ENCODE measurements around the gene PRR19.

PRR19 gene

GRCh38 chr19:42285988-42286348 lies 16.0 kb upstream of the PRR19 start:
- TF ChIP-seq CTCF (conservative IDR thresholded peaks at IDR 0.05), result no peak
- TF ChIP-seq ZFX (IDR thresholded peaks at IDR 0.05), result no peak
- no peak overlapping the region; the same call in 1 of the 2 replicates for H3K27ac ChIP-seq

GRCh38 chr19:42286349-42287016 lies 15.4 kb upstream of the PRR19 start:
- TF ChIP-seq CTCF (conservative IDR thresholded peaks at IDR 0.05) (no peak), ZFX (IDR thresholded peaks at IDR 0.05) (no peak)
- H3K27ac ChIP-seq, result no peak overlapping the region; the same call in 1 of the 2 replicates

GRCh38 chr19:42287017-42287826 lies 14.7 kb upstream of the PRR19 start:
- no peak for TF ChIP-seq CTCF (conservative IDR thresholded peaks at IDR 0.05)
- no peak for TF ChIP-seq ZFX (IDR thresholded peaks at IDR 0.05)
- no peak overlapping the region for H3K27ac ChIP-seq

- TF ChIP-seq ZFX (IDR thresholded peaks at IDR 0.05), result no peak
- TF ChIP-seq CTCF (conservative IDR thresholded peaks at IDR 0.05), result no peak
- H3K27ac ChIP-seq, result no peak overlapping the region
Observed at GRCh38 chr19:42287827-42288107, 14.2 kb upstream of the PRR19 start.

- H3K27ac ChIP-seq, result no peak overlapping the region
- no peak for TF ChIP-seq ZFX (IDR thresholded peaks at IDR 0.05)
Observed at GRCh38 chr19:42288387-42288786, 13.5 kb upstream of the PRR19 start.

- H3K27ac ChIP-seq, result no peak overlapping the region
- TF ChIP-seq CTCF (conservative IDR thresholded peaks at IDR 0.05) (no peak), ZFX (IDR thresholded peaks at IDR 0.05) (no peak)
Observed at GRCh38 chr19:42288881-42289555, 12.9 kb upstream of the PRR19 start.

- no peak overlapping the region for H3K27ac ChIP-seq
- TF ChIP-seq ZFX (IDR thresholded peaks at IDR 0.05) (no peak), CTCF (conservative IDR thresholded peaks at IDR 0.05) (no peak)
Observed at GRCh38 chr19:42289556-42290041, 12.3 kb upstream of the PRR19 start.

Data from C4-2B (cell line).